GM19043 (cell line): ENCODE results near the gene NBPF6.
"Not testable (repeated sequence)": the region's sequence is repeated elsewhere in the genome, so short reads cannot be mapped to it uniquely, and the experiment has no call there.

ENCODE experiments used
- ATAC-seq: cut with Tn5 transposase; IDR thresholded peaks from one replicate; pipeline ENCODE4 v1.9.1; 2021; ENCODE audit warnings: low read depth; ENCODE audit not compliant: unreplicated experiment

Gene NBPF6

DNA sequence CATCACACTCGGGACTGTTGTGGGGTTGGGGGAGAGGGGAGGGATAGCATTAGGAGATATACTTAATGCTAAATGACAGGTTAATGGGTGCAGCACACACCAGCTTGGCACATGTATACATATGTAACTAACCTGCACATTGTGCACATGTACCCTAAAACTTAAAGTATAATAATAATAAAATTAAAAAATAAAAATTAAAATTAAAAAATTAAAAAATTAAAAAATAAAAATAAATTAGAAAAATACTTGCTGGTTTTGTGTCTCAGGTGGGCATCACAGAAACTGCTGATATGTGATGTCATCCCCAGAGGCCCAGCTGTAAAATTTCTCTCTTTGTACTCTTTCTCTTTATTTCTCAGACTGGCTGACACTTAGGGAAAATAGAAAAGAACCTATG lies 44.9 kb downstream of the NBPF6 start:
- ATAC-seq: not testable (repeated sequence)

DNA sequence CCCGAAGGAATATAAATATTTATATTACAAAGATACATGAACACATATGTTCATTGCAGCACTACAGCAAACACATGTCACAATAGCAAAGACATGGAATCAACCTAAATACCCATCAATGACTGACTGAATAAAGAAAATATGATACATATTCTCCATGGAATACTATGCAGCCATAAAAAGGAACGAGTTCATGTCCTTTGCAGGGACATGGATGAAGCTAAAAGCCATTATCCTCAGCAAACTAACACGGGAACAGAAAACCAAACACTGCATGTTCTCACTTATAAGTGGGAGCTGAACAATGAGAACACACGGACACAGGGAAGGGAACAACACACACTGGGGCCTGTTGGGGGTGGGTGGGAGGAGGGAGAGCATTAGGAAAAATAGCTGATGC lies 46.7 kb downstream of the NBPF6 start:
- not testable (repeated sequence) for ATAC-seq

DNA sequence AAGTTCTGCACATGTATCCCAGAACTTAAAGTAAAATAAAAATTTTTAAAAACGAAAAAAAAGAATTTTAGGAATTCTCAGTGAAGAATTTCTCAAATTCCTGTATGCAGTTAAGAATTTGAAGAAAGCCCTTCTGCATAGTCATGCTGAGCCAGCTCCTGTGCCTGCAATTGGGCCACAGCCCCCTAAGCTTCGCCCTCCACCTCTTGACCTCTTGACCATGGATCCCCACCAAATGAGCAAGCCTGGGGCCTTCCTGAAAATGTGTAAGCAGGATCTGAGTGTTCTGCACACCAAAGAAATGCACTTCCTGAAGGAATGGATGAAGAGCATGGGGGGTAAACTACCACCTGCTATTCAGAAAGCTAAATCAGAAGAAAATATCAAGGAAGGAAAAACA lies 52.0 kb downstream of the NBPF6 start:
- ATAC-seq: no peak

- no peak for ATAC-seq
Observed at GRCh38 chr1:108502624-108503023, 52.5 kb downstream of the NBPF6 start.

GRCh38 chr1:108503062-108503733 lies 53.1 kb downstream of the NBPF6 start:
- no peak for ATAC-seq

DNA sequence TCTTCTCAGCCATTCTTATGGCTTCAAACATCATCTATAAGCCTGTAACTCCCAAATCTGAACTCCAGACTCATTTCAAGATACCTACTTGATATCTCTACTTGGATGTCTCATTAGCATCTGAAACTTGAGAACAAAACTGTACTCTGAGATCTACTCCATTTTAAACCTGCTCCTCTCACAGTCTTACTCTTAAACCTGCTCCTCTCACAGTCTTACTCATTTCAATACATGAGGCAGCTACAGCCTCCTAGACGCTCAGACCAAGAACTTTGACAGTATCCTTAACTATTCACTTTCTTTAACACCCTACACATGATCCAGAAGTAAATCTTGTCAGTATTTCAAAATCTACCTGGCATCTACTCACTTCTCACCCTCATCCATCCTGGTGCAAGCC lies 54.3 kb downstream of the NBPF6 start:
- ATAC-seq: no peak

DNA sequence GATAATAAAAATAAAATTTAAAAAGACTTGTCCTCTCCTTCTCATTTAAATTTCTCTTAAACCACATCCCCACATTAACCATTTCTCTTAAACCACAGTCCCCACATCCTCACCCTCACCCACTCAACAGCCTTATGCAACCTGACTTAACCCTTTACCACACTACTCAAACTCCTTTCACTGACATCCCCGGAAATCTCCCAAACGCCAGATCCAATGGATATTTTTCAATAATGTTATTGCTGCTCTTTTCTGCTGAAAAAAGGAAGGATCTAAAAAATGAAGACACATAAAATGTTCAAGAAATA lies 55.6 kb downstream of the NBPF6 start:
- ATAC-seq: no peak

GRCh38 chr1:108511764-108512163 lies 61.6 kb downstream of the NBPF6 start:
- no peak for ATAC-seq

GRCh38 chr1:108512239-108513043 lies 62.3 kb downstream of the NBPF6 start:
- ATAC-seq: no peak

GRCh38 chr1:108513044-108513415 lies 62.9 kb downstream of the NBPF6 start:
- no peak for ATAC-seq

- not testable (repeated sequence) for ATAC-seq
Observed at GRCh38 chr1:108513914-108514313, 63.8 kb downstream of the NBPF6 start.

- not testable (repeated sequence) for ATAC-seq
Observed at GRCh38 chr1:108517301-108517897, 67.3 kb downstream of the NBPF6 start.
